Mesendoderm (in vitro differentiated cells): ENCODE measurements around the gene SLC35F1.
A peak's percentile ranks its signal among the peaks of the same experiment; 100 is the strongest.

Experiments used
- DNase-seq: peaks from one replicate; pipeline ENCODE4 v3.0.0; 2013
- H2AK5ac ChIP-seq: 2 replicates; pipeline ENCODE4 v1.6.1; 2013; ENCODE audit warnings: low read length, inconsistent platforms
- H2BK120ac ChIP-seq: 2 replicates; pipeline ENCODE4 v1.6.1; 2013; ENCODE audit warnings: low read depth, mild to moderate bottlenecking, low read length, moderate library complexity, mixed read lengths
- H2BK15ac ChIP-seq: replicated peaks from 2 replicates; pipeline ENCODE4 v1.6.1; 2013; ENCODE audit warnings: low read depth, mild to moderate bottlenecking, moderate library complexity
- H2BK5ac ChIP-seq: 2 replicates; pipeline ENCODE4 v1.6.1; 2013; ENCODE audit warnings: low read length, inconsistent platforms
- H3K18ac ChIP-seq: 2 replicates; pipeline ENCODE4 v1.6.1; 2013; ENCODE audit warnings: mild to moderate bottlenecking, low read length, mixed read lengths
- H3K23ac ChIP-seq: one replicate; pipeline ENCODE4 v1.6.1; 2013; ENCODE audit warnings: low read length
- H3K27ac ChIP-seq: 2 replicates; pipeline ENCODE4 v1.5.1; 2013; ENCODE audit warnings: low read depth, mild to moderate bottlenecking, inconsistent platforms, low read length, moderate library complexity
- H3K27me3 ChIP-seq: 2 replicates; pipeline ENCODE4 v1.6.1; 2013; ENCODE audit warnings: low read length, control low read depth, mild to moderate bottlenecking, inconsistent platforms; ENCODE audit not compliant: insufficient read depth, poor library complexity
- H3K36me3 ChIP-seq: 2 replicates; pipeline ENCODE4 v1.6.1; 2013; ENCODE audit warnings: low read length, inconsistent platforms; ENCODE audit not compliant: control insufficient read depth, insufficient read depth
- H3K4ac ChIP-seq: one replicate; pipeline ENCODE4 v1.6.1; 2013; ENCODE audit warnings: low read depth, mild to moderate bottlenecking, low read length, moderate library complexity
- H3K4me1 ChIP-seq: 2 replicates; pipeline ENCODE4 v1.6.1; 2013; ENCODE audit warnings: low read depth, low read length, inconsistent platforms; ENCODE audit not compliant: control insufficient read depth
- H3K4me2 ChIP-seq: 2 replicates; pipeline ENCODE4 v1.6.1; 2013; ENCODE audit warnings: low read length
- H3K4me3 ChIP-seq: 2 replicates; pipeline ENCODE4 v1.5.1; 2013; ENCODE audit warnings: mild to moderate bottlenecking, low read length
- H3K56ac ChIP-seq: one replicate; pipeline ENCODE4 v1.6.1; 2013; ENCODE audit warnings: low read length
- H3K79me1 ChIP-seq: 2 replicates; pipeline ENCODE4 v1.6.1; 2013; ENCODE audit warnings: low read length, inconsistent platforms
- H3K79me2 ChIP-seq: 2 replicates; pipeline ENCODE4 v1.6.1; 2013; ENCODE audit warnings: mild to moderate bottlenecking, low read length; ENCODE audit not compliant: control insufficient read depth, insufficient read depth
- H3K9ac ChIP-seq: 2 replicates; pipeline ENCODE4 v1.6.1; 2013; ENCODE audit warnings: low read length, inconsistent platforms
- H4K5ac ChIP-seq: one replicate; pipeline ENCODE4 v1.6.1; 2013; ENCODE audit warnings: low read length
- H4K8ac ChIP-seq: one replicate; pipeline ENCODE4 v1.6.1; 2013; ENCODE audit warnings: low read depth, mild to moderate bottlenecking, control low read depth, low read length, moderate library complexity
- WGBS: extraction: QIAGEN DNeasy Blood & Tissue Kit; methylation state at CpG from one replicate; pipeline ENCODE4 v1.1.7; 2013; ENCODE audit warnings: low lambda C conversion rate, missing lambda C conversion rate; ENCODE audit not compliant: insufficient coverage; ENCODE audit errors: extremely low coverage; 5-methylcytosine and 5-hydroxymethylcytosine counted together

The SLC35F1 gene

GRCh38 chr6:118223316-118223715 is 316.3 kb downstream of the SLC35F1 start:
- no peaks in the 10 kb centered on the region for H3K36me3 ChIP-seq
- no peak overlapping the region for H3K56ac ChIP-seq
- H3K9ac ChIP-seq = no peak overlapping the region
- no peak overlapping the region for H3K18ac ChIP-seq
- no peak overlapping the region for H2BK5ac ChIP-seq
- no peak overlapping the region for H3K4ac ChIP-seq
- WGBS = no CpG with 5 or more reads among the region's 3 CpGs
- H2AK5ac ChIP-seq = no peak overlapping the region
- no peaks in the 10 kb centered on the region for H3K4me1 ChIP-seq
- no peaks in the 10 kb centered on the region for H3K79me2 ChIP-seq
- H3K27ac ChIP-seq = no peak overlapping the region
- no peak overlapping the region for H3K4me2 ChIP-seq
- H4K5ac ChIP-seq = no peak overlapping the region
- no peak overlapping the region for H4K8ac ChIP-seq
- no peak overlapping the region for H3K23ac ChIP-seq
- no peak overlapping the region for H3K4me3 ChIP-seq
- DNase-seq = no peak
- H2BK15ac ChIP-seq = no peak overlapping the region
- H3K79me1 ChIP-seq = no peaks in the 10 kb centered on the region
- H3K27me3 ChIP-seq = no peaks in the 10 kb centered on the region
- H2BK120ac ChIP-seq = no peak overlapping the region

GRCh38 chr6:118228886-118229285 is 321.8 kb downstream of the SLC35F1 start:
- no peaks in the 10 kb centered on the region for H3K4me1 ChIP-seq
- no peak overlapping the region for H3K4ac ChIP-seq
- H4K5ac ChIP-seq = no peak overlapping the region
- H3K56ac ChIP-seq = no peak overlapping the region
- H3K9ac ChIP-seq = no peak overlapping the region
- no peak for DNase-seq
- H3K36me3 ChIP-seq = no peaks in the 10 kb centered on the region
- no peak overlapping the region for H4K8ac ChIP-seq
- no peak overlapping the region for H2AK5ac ChIP-seq
- no peak overlapping the region for H2BK120ac ChIP-seq
- no peak overlapping the region for H2BK15ac ChIP-seq
- H3K18ac ChIP-seq = no peak overlapping the region
- no peaks in the 10 kb centered on the region for H3K27me3 ChIP-seq
- H3K79me1 ChIP-seq = no peaks in the 10 kb centered on the region
- H3K4me3 ChIP-seq = no peak overlapping the region
- H3K23ac ChIP-seq = no peak overlapping the region
- no peaks in the 10 kb centered on the region for H3K79me2 ChIP-seq
- no peak overlapping the region for H2BK5ac ChIP-seq
- no CpG with 5 or more reads among the region's 3 CpGs for WGBS
- H3K27ac ChIP-seq = no peak overlapping the region
- no peak overlapping the region for H3K4me2 ChIP-seq

DNA sequence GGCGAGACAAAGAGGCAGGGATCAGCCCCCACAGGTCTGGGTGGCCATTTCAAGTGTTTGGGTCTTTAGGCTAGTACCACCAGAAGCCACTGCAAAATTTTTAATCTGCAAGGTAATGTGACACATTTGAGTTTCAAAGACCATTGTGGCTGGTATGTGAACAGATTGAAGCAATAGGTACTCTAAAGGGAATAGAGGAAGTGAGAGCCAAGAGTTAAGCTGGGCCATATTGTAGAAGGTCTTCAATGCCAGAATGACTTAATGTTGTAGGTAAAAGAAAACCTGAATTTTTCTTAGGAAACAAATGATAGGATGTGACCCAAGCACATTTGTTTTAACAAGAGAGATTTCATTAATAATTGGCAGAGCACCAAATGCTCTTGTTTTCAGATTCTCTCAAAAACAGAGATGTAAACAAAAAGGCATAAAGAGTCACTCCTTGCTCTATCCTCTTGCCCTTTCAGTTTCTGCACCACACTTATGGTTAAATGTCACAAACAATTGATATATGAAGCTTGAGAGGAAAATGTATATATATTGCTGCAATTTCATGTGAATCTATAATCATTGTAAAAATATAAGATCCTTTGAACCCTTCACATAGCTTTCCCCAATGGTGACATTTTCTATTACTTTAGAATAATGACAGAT is 333.9 kb downstream of the SLC35F1 start:
- Histone ChIP-seq H3K79me1 (no peaks in the 10 kb centered on the region), H3K36me3 (no peaks in the 10 kb centered on the region), H3K4me2 (no peak overlapping the region), H3K4ac (no peak overlapping the region), H3K9ac (no peak overlapping the region), H3K4me3 (no peak overlapping the region), H3K27me3 (no peaks in the 10 kb centered on the region), H3K56ac (no peak overlapping the region), H3K79me2 (no peaks in the 10 kb centered on the region), H2BK120ac (no peak overlapping the region), H3K27ac (no peak overlapping the region), H4K8ac (no peak overlapping the region), H4K5ac (no peak overlapping the region), H2BK15ac (no peak overlapping the region), H2AK5ac (no peak overlapping the region), H2BK5ac (no peak overlapping the region), H3K18ac (no peak overlapping the region), H3K4me1 (no peaks in the 10 kb centered on the region), H3K23ac (no peak overlapping the region)
- WGBS = no CpG with 5 or more reads among the region's 1 CpG
- no peak for DNase-seq

DNA sequence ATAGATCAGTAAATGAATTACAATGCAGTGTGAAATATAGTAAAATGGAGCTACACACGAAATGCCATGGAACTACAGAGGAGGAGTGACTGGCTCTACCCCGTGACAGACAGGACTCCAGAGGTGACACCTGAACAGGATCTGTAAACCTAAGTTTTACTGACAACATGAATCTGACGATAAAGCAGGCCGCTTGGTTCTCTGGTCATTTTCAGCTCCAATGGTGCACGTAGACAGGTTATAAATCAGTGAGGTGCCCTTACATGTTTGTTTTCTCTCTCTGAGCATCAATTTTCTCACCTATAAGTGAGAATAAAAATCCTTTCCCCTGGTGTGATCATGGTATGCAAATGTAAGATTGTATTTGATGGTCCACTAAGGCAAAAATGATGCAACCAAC is 339.3 kb downstream of the SLC35F1 start:
- H3K4me1 ChIP-seq = no peaks in the 10 kb centered on the region
- no peak overlapping the region for H4K5ac ChIP-seq
- H4K8ac ChIP-seq = no peak overlapping the region
- H3K79me1 ChIP-seq = no peaks in the 10 kb centered on the region
- H3K4me3 ChIP-seq = no peak overlapping the region
- no peak for DNase-seq
- H3K56ac ChIP-seq = no peak overlapping the region
- H3K4ac ChIP-seq = no peak overlapping the region
- no peaks in the 10 kb centered on the region for H3K36me3 ChIP-seq
- H3K27ac ChIP-seq = no peak overlapping the region
- no peak overlapping the region for H3K4me2 ChIP-seq
- H3K79me2 ChIP-seq = no peaks in the 10 kb centered on the region
- no peak overlapping the region for H2BK15ac ChIP-seq
- no peak overlapping the region for H3K9ac ChIP-seq
- H3K18ac ChIP-seq = no peak overlapping the region
- no peak overlapping the region for H2AK5ac ChIP-seq
- no CpG with 5 or more reads among the region's 5 CpGs for WGBS
- no peaks in the 10 kb centered on the region for H3K27me3 ChIP-seq
- no peak overlapping the region for H2BK5ac ChIP-seq
- H3K23ac ChIP-seq = no peak overlapping the region
- H2BK120ac ChIP-seq = no peak overlapping the region

DNA sequence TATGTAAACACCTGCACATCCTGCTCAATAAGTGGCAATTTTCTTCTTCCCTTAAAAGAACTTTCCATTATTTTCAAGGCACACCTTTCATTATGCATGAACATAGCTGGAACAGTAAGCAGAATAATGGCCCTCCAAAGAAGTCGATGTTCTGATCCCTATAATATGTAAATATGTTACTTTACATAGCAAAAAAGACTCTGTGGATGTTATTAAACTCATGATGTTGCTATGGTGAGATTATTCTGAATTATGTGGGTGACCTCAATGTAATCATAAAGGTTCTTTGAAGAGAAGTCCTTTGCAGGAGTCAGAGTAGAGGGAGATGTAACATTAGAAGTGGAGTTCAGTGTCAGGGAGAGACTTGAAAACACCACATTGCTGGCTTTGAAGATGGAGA is 341.1 kb downstream of the SLC35F1 start:
- Histone ChIP-seq H3K36me3 (no peaks in the 10 kb centered on the region), H3K4me2 (no peak overlapping the region), H2BK5ac (no peak overlapping the region), H3K4ac (no peak overlapping the region), H3K4me1 (no peaks in the 10 kb centered on the region), H3K9ac (no peak overlapping the region), H3K27me3 (no peaks in the 10 kb centered on the region), H2BK15ac (no peak overlapping the region), H4K5ac (no peak overlapping the region), H3K4me3 (no peak overlapping the region), H2AK5ac (no peak overlapping the region), H3K79me2 (no peaks in the 10 kb centered on the region), H3K18ac (no peak overlapping the region), H4K8ac (no peak overlapping the region), H3K27ac (no peak overlapping the region), H2BK120ac (no peak overlapping the region), H3K56ac (no peak overlapping the region), H3K23ac (no peak overlapping the region), H3K79me1 (no peaks in the 10 kb centered on the region)
- DNase-seq = no peak
- no CpG with 5 or more reads among the region's 1 CpG for WGBS

DNA sequence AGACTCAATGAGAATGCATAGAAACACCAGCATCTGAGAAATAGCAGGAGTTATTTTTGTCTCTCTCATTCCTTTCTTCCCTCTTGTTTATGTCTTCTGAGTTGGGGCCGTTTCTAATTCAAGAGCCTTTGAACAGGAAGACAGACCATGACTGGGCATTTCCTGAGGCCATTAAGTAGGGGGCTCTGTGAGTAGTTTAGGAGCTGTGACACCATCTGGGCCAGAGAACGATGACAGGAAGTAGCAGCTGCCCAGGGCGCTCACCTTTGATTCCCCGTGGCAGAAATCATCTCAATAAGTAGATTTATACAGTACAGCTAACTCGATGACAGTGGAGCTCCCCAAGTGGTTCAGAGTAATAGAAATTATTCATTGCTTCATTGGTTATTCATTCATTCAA is 342.6 kb downstream of the SLC35F1 start:
- H3K79me2 ChIP-seq = no peaks in the 10 kb centered on the region
- no peak overlapping the region for H3K56ac ChIP-seq
- no peak overlapping the region for H3K23ac ChIP-seq
- no peak overlapping the region for H3K27ac ChIP-seq
- H3K36me3 ChIP-seq = no peaks in the 10 kb centered on the region
- peak; percentile 8 for DNase-seq
- H3K9ac ChIP-seq = no peak overlapping the region
- no peak overlapping the region for H2BK5ac ChIP-seq
- no peaks in the 10 kb centered on the region for H3K4me1 ChIP-seq
- H3K4ac ChIP-seq = no peak overlapping the region
- no peak overlapping the region for H3K4me2 ChIP-seq
- no peak overlapping the region for H4K5ac ChIP-seq
- no peak overlapping the region for H3K4me3 ChIP-seq
- H2BK15ac ChIP-seq = no peak overlapping the region
- H2BK120ac ChIP-seq = no peak overlapping the region
- H3K27me3 ChIP-seq = no peaks in the 10 kb centered on the region
- no peak overlapping the region for H3K18ac ChIP-seq
- no peak overlapping the region for H2AK5ac ChIP-seq
- H3K79me1 ChIP-seq = no peaks in the 10 kb centered on the region
- WGBS = no CpG with 5 or more reads among the region's 5 CpGs
- no peak overlapping the region for H4K8ac ChIP-seq
